ENCODE data around the gene LMX1B. TPM values are rescaled to one million over a fixed set of nuclear protein-coding genes. Genes with fewer than 3 reads are reported as not detected.

Gene LMX1B
- polyA plus RNA-seq, 1 of the 3 experiments (the other 2 are of a cell fraction), result not detected

DNA sequence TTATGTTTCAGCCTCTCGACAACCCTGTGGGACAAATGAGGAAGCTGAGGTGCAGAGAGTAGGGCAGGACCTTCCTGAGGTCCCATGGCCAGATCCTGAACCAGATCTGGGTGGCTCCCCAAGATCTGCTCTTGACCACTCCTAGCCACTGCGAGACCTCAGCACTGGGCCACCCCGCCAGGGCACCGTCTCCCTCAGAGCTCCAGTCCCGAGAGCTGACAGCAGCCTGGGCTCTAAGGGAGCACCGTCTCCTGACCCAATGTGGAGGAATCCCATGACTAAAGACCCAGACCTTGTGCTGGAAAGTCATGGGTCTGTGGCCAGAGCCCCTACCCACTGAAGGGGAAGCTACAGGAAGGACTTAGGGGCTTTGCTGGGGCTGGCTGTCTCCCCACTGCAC lies 4.5 kb upstream of the LMX1B start (continued):
- TF ChIP-seq, protein P1, sequence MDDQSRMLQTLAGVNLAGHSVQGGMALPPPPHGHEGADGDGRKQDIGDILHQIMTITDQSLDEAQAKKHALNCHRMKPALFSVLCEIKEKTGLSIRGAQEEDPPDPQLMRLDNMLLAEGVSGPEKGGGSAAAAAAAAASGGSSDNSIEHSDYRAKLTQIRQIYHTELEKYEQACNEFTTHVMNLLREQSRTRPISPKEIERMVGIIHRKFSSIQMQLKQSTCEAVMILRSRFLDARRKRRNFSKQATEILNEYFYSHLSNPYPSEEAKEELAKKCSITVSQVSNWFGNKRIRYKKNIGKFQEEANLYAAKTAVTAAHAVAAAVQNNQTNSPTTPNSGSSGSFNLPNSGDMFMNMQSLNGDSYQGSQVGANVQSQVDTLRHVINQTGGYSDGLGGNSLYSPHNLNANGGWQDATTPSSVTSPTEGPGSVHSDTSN (IDR thresholded peaks at IDR 0.05), result no peak
- no peak for TF ChIP-seq IRF3 (IDR thresholded peaks at IDR 0.05; ENCODE audit: low read depth, low read length)

DNA sequence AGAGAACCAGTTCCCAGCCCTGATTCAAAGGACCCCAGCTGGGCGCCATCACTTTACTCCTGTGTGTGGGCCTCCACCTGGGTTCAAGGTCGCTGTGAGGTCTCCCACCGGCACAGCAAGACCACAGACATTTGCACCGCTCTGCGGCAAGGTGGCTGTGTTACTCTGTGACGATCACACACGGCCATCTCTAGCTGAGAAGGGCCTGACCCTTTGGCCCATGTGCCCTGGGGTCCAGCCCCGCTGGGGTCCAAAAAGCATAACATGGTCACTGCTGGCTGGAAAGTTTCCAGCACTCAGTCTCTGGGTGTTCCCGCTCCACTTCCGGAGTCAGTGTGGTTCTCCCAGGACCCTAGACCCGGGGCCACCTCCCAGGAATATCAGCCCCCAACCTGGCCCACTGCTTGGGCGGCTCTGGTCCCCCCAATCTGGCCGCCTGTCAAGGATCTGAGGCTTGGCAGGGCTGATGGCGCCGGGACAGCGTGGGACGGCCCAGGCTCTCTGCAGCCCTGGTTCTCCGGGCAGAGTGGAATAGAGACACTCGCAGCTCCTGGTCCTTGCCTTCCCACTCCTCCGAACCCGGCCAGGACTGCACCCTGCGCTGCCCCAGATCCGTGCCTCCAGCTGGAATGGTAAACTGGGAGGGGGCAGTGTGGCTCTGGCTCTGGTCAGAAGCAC lies 3.9 kb upstream of the LMX1B start:
- 14% methylated on average over 13 of the region's 23 CpGs for WGBS (ENCODE audit: low lambda C conversion rate)
- CTCF ChIA-PET, result interaction anchor here (0.6 to 7.0 kb wide), 21 partner anchors 8 to 171 kb away, joined by 3 to 65 read pairs (median 5); no protein-coding TSS in a partner anchor
- H2AFZ ChIP-seq (ENCODE audit: low read depth), result no peak overlapping the region
- no peaks in the 10 kb centered on the region for H3F3A ChIP-seq (replicated peaks; ENCODE audit: insufficient read depth)
- H3K9me2 ChIP-seq, result no peaks in the 10 kb centered on the region
- H4K20me1 ChIP-seq (ENCODE audit: insufficient read depth), result no peaks in the 10 kb centered on the region
- H3K27ac ChIP-seq (ENCODE audit: low read depth in 2 of 2, low read length in 1 of 2), result no peak overlapping the region
- no peaks in the 10 kb centered on the region; a peak in 1 of 4 replicates for H3K4me1 ChIP-seq (ENCODE audit: control insufficient read depth in 1 of 2, insufficient read depth in 2 of 2, low read depth in 1 of 2, low read length in 1 of 2)
- no peak for DNase-seq
- no peaks in the 10 kb centered on the region for H3K36me3 ChIP-seq (replicated peaks in 1 of 2; ENCODE audit: control insufficient read depth in 1 of 2, insufficient read depth in 2 of 2, low read length in 1 of 2)
- no peak overlapping the region for H3K9ac ChIP-seq
- peaks cover 80% of the 10 kb centered on the region for H3K27me3 ChIP-seq (ENCODE audit: insufficient read depth)
- TF ChIP-seq TEAD4 (IDR thresholded peaks at IDR 0.05; ENCODE audit: borderline replicate concordance, insufficient read depth), result no peak
- TF ChIP-seq GABPA (IDR thresholded peaks at IDR 0.05; ENCODE audit: low read depth), result no peak
- TF ChIP-seq, protein P2, sequence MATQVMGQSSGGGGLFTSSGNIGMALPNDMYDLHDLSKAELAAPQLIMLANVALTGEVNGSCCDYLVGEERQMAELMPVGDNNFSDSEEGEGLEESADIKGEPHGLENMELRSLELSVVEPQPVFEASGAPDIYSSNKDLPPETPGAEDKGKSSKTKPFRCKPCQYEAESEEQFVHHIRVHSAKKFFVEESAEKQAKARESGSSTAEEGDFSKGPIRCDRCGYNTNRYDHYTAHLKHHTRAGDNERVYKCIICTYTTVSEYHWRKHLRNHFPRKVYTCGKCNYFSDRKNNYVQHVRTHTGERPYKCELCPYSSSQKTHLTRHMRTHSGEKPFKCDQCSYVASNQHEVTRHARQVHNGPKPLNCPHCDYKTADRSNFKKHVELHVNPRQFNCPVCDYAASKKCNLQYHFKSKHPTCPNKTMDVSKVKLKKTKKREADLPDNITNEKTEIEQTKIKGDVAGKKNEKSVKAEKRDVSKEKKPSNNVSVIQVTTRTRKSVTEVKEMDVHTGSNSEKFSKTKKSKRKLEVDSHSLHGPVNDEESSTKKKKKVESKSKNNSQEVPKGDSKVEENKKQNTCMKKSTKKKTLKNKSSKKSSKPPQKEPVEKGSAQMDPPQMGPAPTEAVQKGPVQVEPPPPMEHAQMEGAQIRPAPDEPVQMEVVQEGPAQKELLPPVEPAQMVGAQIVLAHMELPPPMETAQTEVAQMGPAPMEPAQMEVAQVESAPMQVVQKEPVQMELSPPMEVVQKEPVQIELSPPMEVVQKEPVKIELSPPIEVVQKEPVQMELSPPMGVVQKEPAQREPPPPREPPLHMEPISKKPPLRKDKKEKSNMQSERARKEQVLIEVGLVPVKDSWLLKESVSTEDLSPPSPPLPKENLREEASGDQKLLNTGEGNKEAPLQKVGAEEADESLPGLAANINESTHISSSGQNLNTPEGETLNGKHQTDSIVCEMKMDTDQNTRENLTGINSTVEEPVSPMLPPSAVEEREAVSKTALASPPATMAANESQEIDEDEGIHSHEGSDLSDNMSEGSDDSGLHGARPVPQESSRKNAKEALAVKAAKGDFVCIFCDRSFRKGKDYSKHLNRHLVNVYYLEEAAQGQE (IDR thresholded peaks at IDR 0.05; ENCODE audit: low read depth, low read length), result no peak
- TF ChIP-seq NRF1 (IDR thresholded peaks at IDR 0.05; ENCODE audit: low read depth, low read length), result no peak
- TF ChIP-seq TCF12 (IDR thresholded peaks at IDR 0.05), result no peak
- no peak for TF ChIP-seq FOXJ3 (CRISPR knock-in tag; IDR thresholded peaks at IDR 0.05)
- no peak for TF ChIP-seq RCOR1 (IDR thresholded peaks at IDR 0.05; ENCODE audit: low read length)
- no peak for TF ChIP-seq CHD2 (IDR thresholded peaks at IDR 0.05; ENCODE audit: low read length, partially characterized antibody)
- TF ChIP-seq ELF1 (IDR thresholded peaks at IDR 0.05), result no peak
- TF ChIP-seq POLR2AphosphoS5 (IDR thresholded peaks at IDR 0.05; ENCODE audit: low read depth, low read length), result no peak
- TF ChIP-seq, protein P3, sequence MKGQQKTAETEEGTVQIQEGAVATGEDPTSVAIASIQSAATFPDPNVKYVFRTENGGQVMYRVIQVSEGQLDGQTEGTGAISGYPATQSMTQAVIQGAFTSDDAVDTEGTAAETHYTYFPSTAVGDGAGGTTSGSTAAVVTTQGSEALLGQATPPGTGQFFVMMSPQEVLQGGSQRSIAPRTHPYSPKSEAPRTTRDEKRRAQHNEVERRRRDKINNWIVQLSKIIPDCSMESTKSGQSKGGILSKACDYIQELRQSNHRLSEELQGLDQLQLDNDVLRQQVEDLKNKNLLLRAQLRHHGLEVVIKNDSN (IDR thresholded peaks at IDR 0.05; ENCODE audit: borderline replicate concordance, low read depth), result no peak
- TF ChIP-seq ZBTB33 (IDR thresholded peaks at IDR 0.05; ENCODE audit: borderline replicate concordance, low read depth), result no peak
- TF ChIP-seq TAF1 (IDR thresholded peaks at IDR 0.05; ENCODE audit: borderline replicate concordance, low read depth, low read length), result no peak
- no peak for TF ChIP-seq SMC3 (IDR thresholded peaks at IDR 0.05; ENCODE audit: low read depth, low read length)
- no peak for TF ChIP-seq EP300 (IDR thresholded peaks at IDR 0.05; ENCODE audit: borderline replicate concordance in 1 of 2, low read depth in 1 of 2, low read length in 1 of 2)
- no peak for TF ChIP-seq RXRA (IDR thresholded peaks at IDR 0.05; ENCODE audit: borderline replicate concordance, low read depth)
- no peak for TF ChIP-seq NFIC (IDR thresholded peaks at IDR 0.05; ENCODE audit: borderline replicate concordance)
- TF ChIP-seq JUND (IDR thresholded peaks at IDR 0.05), result no peak
- TF ChIP-seq, protein P4, sequence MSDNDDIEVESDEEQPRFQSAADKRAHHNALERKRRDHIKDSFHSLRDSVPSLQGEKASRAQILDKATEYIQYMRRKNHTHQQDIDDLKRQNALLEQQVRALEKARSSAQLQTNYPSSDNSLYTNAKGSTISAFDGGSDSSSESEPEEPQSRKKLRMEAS (IDR thresholded peaks at IDR 0.05; ENCODE audit: low read depth), result no peak
- H3K9me3 ChIP-seq, result no peaks in the 10 kb centered on the region
- no peak overlapping the region for H3K4me3 ChIP-seq (ENCODE audit: low read depth in 2 of 2, low read length in 1 of 2)
- POLR2A ChIA-PET, result interaction anchor here (0.8 to 1.0 kb wide), 2 partner anchors 11 to 16 kb away, joined by 3 read pairs; no protein-coding TSS in a partner anchor
- no peaks in the 10 kb centered on the region for H3K79me2 ChIP-seq (ENCODE audit: insufficient read depth)
- H3K4me2 ChIP-seq, result no peak overlapping the region

Measured in SK-N-SH (cell line).